SK-MEL-5 (cell line): ENCODE results near the gene ALKBH1. TPM values are rescaled to one million over a fixed set of nuclear protein-coding genes. Genes with fewer than 3 reads are reported as not detected.
"Not testable (repeated sequence)": the region's sequence is repeated elsewhere in the genome, so short reads cannot be mapped to it uniquely, and the experiment has no call there.

Experiments
- DNase-seq: peaks from one replicate; pipeline ENCODE4 v3.0.0-alpha.2; 2016; ENCODE audit warnings: low read depth, low spot score
- in situ Hi-C: cut with HindIII; loops from 2 replicates; pipeline ENCODE4 v1.10.0; 2016; ENCODE audit warnings: low sequenced_read_pairs, high pct_unique_total_duplicates, low pct_unique_long_range_greater_than_20kb
- polyA plus RNA-seq, 2 experiments: library from polyadenylated mRNA; depleted of rRNA; stranded (reverse); fragments of >200 nt; gene quantifications; 2 replicates each; pipeline ENCODE4 v1.2.3, GENCODE V29; 2015
- total RNA-seq: library from RNA; depleted of rRNA; stranded (reverse); fragments of >200 nt; shearing (Covaris generic); gene quantifications from 2 replicates; pipeline ENCODE4 v1.2.3, GENCODE V29; 2014; rRNA removed

The ALKBH1 gene
- 13.4 and 16.7 TPM in 2 replicates for total RNA-seq
- polyA plus RNA-seq (2015; cell fraction: cytosol; rRNA removed), result 10.6 and 11.7 TPM in 2 replicates
- 7.9 and 12.3 TPM in 2 replicates for polyA plus RNA-seq (2015; cell fraction: nucleus; rRNA removed)

- in situ Hi-C loops, result no loop called here
- peak; percentile 86 for DNase-seq
These were observed at the start of gene ALKBH1, which contains the start of gene SLIRP for GRCh38 chr14:77707724-77708408. ALKBH1 (minus strand) TSS chr14:77708023; CDS start chr14:77708004, 19 bp downstream. SLIRP (plus strand) TSS chr14:77708103; CDS start chr14:77708112, 9 bp downstream.

- in situ Hi-C loops, result no loop called here
These were observed 45.1 kb upstream of the ALKBH1 start for GRCh38 chr14:77752799-77753516.

GRCh38 chr14:77752266-77752665 is 44.4 kb upstream of the ALKBH1 start:
- no peak for DNase-seq
- in situ Hi-C loops, result no loop called here

More at GRCh38 chr14:77752799-77753516, 45.1 kb upstream of the ALKBH1 start:
- no peak for DNase-seq

GRCh38 chr14:77747425-77747824 is 39.6 kb upstream of the ALKBH1 start:
- in situ Hi-C loops, DNase-seq: not testable (repeated sequence)

- in situ Hi-C loops, result no loop called here
These were observed 38.4 kb upstream of the ALKBH1 start for GRCh38 chr14:77746064-77746702.

GRCh38 chr14:77741438-77741837 is 33.6 kb upstream of the ALKBH1 start:
- DNase-seq, result no peak
- in situ Hi-C loops, result no loop called here

More at GRCh38 chr14:77746064-77746702, 38.4 kb upstream of the ALKBH1 start:
- no peak for DNase-seq

- no peak for DNase-seq
- in situ Hi-C loops, result no loop called here
These were observed 30.9 kb upstream of the ALKBH1 start for GRCh38 chr14:77738559-77739250.

- DNase-seq, result no peak
- in situ Hi-C loops, result no loop called here
These were observed 23.2 kb upstream of the ALKBH1 start for GRCh38 chr14:77730976-77731497.

GRCh38 chr14:77722301-77722700 is 14.5 kb upstream of the ALKBH1 start:
- in situ Hi-C loops, result no loop called here

GRCh38 chr14:77721437-77721836 is 13.6 kb upstream of the ALKBH1 start:
- DNase-seq, result no peak
- in situ Hi-C loops, result no loop called here

More at GRCh38 chr14:77722301-77722700, 14.5 kb upstream of the ALKBH1 start:
- no peak for DNase-seq

GRCh38 chr14:77717608-77718305 is 9.9 kb upstream of the ALKBH1 start:
- in situ Hi-C loops, result no loop called here
- DNase-seq, result no peak

- DNase-seq, result no peak
- in situ Hi-C loops, result no loop called here
These were observed 7.1 kb upstream of the ALKBH1 start for GRCh38 chr14:77714926-77715325.

GRCh38 chr14:77710364-77710763 is 2.5 kb upstream of the ALKBH1 start:
- in situ Hi-C loops, result no loop called here

GRCh38 chr14:77709412-77709811 is 1.6 kb upstream of the ALKBH1 start:
- in situ Hi-C loops, result no loop called here
- peak; percentile 23 for DNase-seq

More at GRCh38 chr14:77710364-77710763, 2.5 kb upstream of the ALKBH1 start:
- no peak for DNase-seq

GRCh38 chr14:77708749-77709148 is 926 bp upstream of the ALKBH1 start:
- no peak for DNase-seq
- in situ Hi-C loops, result no loop called here

- in situ Hi-C loops, result no loop called here
- DNase-seq, result peak; percentile 47
These were observed 484 bp downstream of the ALKBH1 start for GRCh38 chr14:77707355-77707723.

- in situ Hi-C loops, result no loop called here
These were observed 16.6 kb downstream of the ALKBH1 start for GRCh38 chr14:77691259-77691658.

More at GRCh38 chr14:77691259-77691658, 16.6 kb downstream of the ALKBH1 start:
- DNase-seq, result peak; percentile 82
